ENCODE data around the gene FBXO46. TPM values are rescaled to one million over a fixed set of nuclear protein-coding genes. Genes with fewer than 3 reads are reported as not detected.

Gene FBXO46
- polyA plus RNA-seq, 1 experiment, result 1.4 TPM

- Histone ChIP-seq H3K4me3 (ENCODE audit: low read depth, low read length) (no peak overlapping the region), H3K27me3 (ENCODE audit: control insufficient read depth, insufficient read depth, low read length) (no peaks in the 10 kb centered on the region), H3K27ac (ENCODE audit: low read depth, low read length) (no peak overlapping the region), H3K9me3 (ENCODE audit: control insufficient read depth, insufficient read depth, low read length) (no peaks in the 10 kb centered on the region; the same call in 1 of the 2 replicates)
- ChIA-PET CTCF (interaction anchor here (0.9 kb wide), 1 partner anchor 21 kb away, joined by 3 read pairs; no protein-coding TSS in a partner anchor), POLR2A (interaction anchor here (0.6 to 0.7 kb wide), 2 partner anchors 22 to 47 kb away, joined by 3 to 5 read pairs; partner anchors contain the start of gene FBXO46)
- DNase-seq (ENCODE audit: low read depth, low spot score), result no peak
- TF ChIP-seq CTCF (IDR thresholded peaks at IDR 0.05; ENCODE audit: low read depth, low read length), result no peak
Observed at GRCh38 chr19:45777395-45777961, 46.8 kb upstream of the FBXO46 start.

DNA sequence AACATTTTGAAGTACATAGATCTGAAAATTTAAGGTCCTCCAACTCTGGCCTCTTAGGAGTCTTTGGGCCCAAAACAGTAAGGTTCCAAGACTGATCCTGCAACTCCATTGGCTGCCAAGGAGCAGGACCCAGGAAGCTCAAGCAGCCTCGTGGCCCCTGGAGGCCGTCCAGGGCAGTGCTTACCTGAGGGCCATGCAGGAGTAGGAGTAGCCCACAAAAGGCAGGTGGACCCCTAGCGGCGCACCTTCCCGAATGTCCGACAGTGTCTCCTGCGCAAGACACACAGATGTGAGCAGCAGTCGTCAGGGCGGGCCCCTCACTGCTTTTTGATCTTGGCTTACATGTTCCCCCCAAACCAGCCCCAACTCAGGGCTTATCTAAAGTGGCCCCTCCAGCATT, 44.1 kb upstream of the FBXO46 start:
- no peak for DNase-seq (ENCODE audit: low read depth, low spot score)
- no peaks in the 10 kb centered on the region; the same call in 1 of the 2 replicates for H3K9me3 ChIP-seq (ENCODE audit: control insufficient read depth, insufficient read depth, low read length)
- TF ChIP-seq CTCF (IDR thresholded peaks at IDR 0.05; ENCODE audit: low read depth, low read length), result no peak
- H3K4me3 ChIP-seq (ENCODE audit: low read depth, low read length), result no peak overlapping the region
- ChIA-PET CTCF (no interaction called here), POLR2A (no interaction called here)
- H3K27ac ChIP-seq (ENCODE audit: low read depth, low read length), result no peak overlapping the region
- H3K27me3 ChIP-seq (ENCODE audit: control insufficient read depth, insufficient read depth, low read length), result no peaks in the 10 kb centered on the region

- no peaks in the 10 kb centered on the region; the same call in 1 of the 2 replicates for H3K9me3 ChIP-seq (ENCODE audit: control insufficient read depth, insufficient read depth, low read length)
- no peak for TF ChIP-seq CTCF (IDR thresholded peaks at IDR 0.05; ENCODE audit: low read depth, low read length)
- H3K4me3 ChIP-seq (ENCODE audit: low read depth, low read length), result no peak overlapping the region
- H3K27me3 ChIP-seq (ENCODE audit: control insufficient read depth, insufficient read depth, low read length), result no peaks in the 10 kb centered on the region
- H3K27ac ChIP-seq (ENCODE audit: low read depth, low read length), result no peak overlapping the region
- DNase-seq (ENCODE audit: low read depth, low spot score), result no peak
- CTCF ChIA-PET, result interaction anchor here (1.1 kb wide), 1 partner anchor 26 kb away, joined by 3 read pairs; no protein-coding TSS in a partner anchor
- POLR2A ChIA-PET, result interaction anchor here (1.0 to 1.2 kb wide), 2 partner anchors 10 to 26 kb away, joined by 4 to 8 read pairs; no protein-coding TSS in a partner anchor
Observed at GRCh38 chr19:45773384-45773783, 42.7 kb upstream of the FBXO46 start.

- ChIA-PET CTCF (interaction anchor here (1.1 kb wide), 1 partner anchor 26 kb away, joined by 3 read pairs; no protein-coding TSS in a partner anchor), POLR2A (interaction anchor here (1.0 to 1.2 kb wide), 2 partner anchors 10 to 26 kb away, joined by 4 to 8 read pairs; no protein-coding TSS in a partner anchor)
- no peak for TF ChIP-seq CTCF (IDR thresholded peaks at IDR 0.05; ENCODE audit: low read depth, low read length)
- no peaks in the 10 kb centered on the region; the same call in 1 of the 2 replicates for H3K9me3 ChIP-seq (ENCODE audit: control insufficient read depth, insufficient read depth, low read length)
- H3K4me3 ChIP-seq (ENCODE audit: low read depth, low read length), result no peak overlapping the region
- H3K27me3 ChIP-seq (ENCODE audit: control insufficient read depth, insufficient read depth, low read length), result no peaks in the 10 kb centered on the region
- no peak for DNase-seq (ENCODE audit: low read depth, low spot score)
- H3K27ac ChIP-seq (ENCODE audit: low read depth, low read length), result no peak overlapping the region
Observed at GRCh38 chr19:45772912-45773311, 42.2 kb upstream of the FBXO46 start.

DNA sequence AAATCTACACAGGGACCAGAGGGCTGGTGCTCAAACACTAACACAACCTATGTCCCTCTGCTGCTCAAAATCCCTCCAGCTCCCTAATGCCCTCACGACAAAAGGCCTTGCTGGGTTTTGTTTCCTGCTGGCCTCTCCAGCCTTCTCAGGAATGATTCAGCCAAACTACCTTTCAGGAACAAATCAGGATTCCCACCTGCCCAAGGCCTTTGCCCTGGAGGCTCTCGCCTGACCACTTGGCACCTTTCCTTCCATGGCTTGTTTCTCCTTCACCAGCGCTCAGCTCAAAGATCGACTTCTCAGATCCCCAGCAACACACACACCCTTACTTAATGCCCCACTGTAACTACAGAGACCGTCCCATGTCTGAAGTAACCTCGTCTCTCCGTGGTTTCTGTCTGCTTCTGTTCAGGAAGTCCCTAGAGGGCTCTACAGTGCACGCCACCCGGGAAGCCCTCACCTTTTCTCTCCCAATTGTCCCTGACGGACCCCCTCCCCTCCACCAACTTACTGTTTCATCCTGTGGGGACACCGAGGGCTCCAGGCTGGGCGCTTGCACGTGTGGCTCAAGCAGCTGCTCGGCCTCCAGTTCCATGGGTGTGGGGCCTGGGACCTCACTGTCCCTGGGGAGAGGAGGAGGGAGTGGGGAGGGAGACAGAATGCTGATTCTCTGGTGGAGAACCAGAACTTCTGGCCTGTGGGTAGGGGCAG, 41.6 kb upstream of the FBXO46 start:
- Histone ChIP-seq H3K27ac (ENCODE audit: low read depth, low read length) (no peak overlapping the region), H3K27me3 (ENCODE audit: control insufficient read depth, insufficient read depth, low read length) (no peaks in the 10 kb centered on the region), H3K4me3 (ENCODE audit: low read depth, low read length) (no peak overlapping the region), H3K9me3 (ENCODE audit: control insufficient read depth, insufficient read depth, low read length) (no peaks in the 10 kb centered on the region)
- no peak for DNase-seq (ENCODE audit: low read depth, low spot score)
- TF ChIP-seq CTCF (IDR thresholded peaks at IDR 0.05; ENCODE audit: low read depth, low read length), result no peak
- POLR2A ChIA-PET, result interaction anchor here (0.9 to 1.2 kb wide), 3 partner anchors 11 to 27 kb away, joined by 3 to 8 read pairs (median 4); no protein-coding TSS in a partner anchor
- CTCF ChIA-PET, result interaction anchor here (1.1 kb wide), 1 partner anchor 27 kb away, joined by 3 read pairs; no protein-coding TSS in a partner anchor

All from AG04450 (cell line).